Right atrium auricular region (tissue), 2 donors: ENCODE measurements around the gene AVPI1. TPM values are rescaled to one million over a fixed set of nuclear protein-coding genes. Genes with fewer than 3 reads are reported as not detected.
A peak's percentile ranks its signal among the peaks of the same experiment; 100 is the strongest.

Experiments used
- DNase-seq: peaks from one replicate; pipeline ENCODE4 v3.0.0-alpha.2; 2019; ENCODE audit warnings: low spot score
- H3K27ac ChIP-seq, 2 donors: fragments of 200-600 bp; sonication (generic); 1 replicate in 1 of 2; 2 replicates in 1 of 2; pipeline ENCODE4 v1.5.1; 2016 to 2019
- H3K27me3 ChIP-seq, 2 donors: fragments of 200-600 bp; sonication (generic); one replicate each; pipeline versions ENCODE4 v1.5.1 to v1.6.0; 2017 to 2019
- H3K36me3 ChIP-seq: fragments of 200-600 bp; sonication (generic); one replicate; pipeline ENCODE4 v1.5.1; 2016
- H3K4me1 ChIP-seq, 2 donors: fragments of 200-600 bp; sonication (generic); one replicate each; pipeline versions ENCODE4 v1.5.1 to v1.6.0; 2017 to 2019
- H3K4me3 ChIP-seq, 2 donors: fragments of 200-600 bp; sonication (generic); 1 replicate in 1 of 2; 2 replicates in 1 of 2; pipeline ENCODE4 v1.5.1; 2017 to 2019; ENCODE audit warnings: mild to moderate bottlenecking in 1 of 2, moderate library complexity in 1 of 2
- H3K9me3 ChIP-seq, 2 donors: fragments of 200-600 bp; sonication (generic); one replicate each; pipeline ENCODE4 v1.5.1; 2019
- CTCF ChIP-seq, 2 donors: fragments of 200-600 bp; sonication (generic); IDR thresholded peaks; one replicate each; pipeline ENCODE4 v1.5.1; 2019; ENCODE audit warnings: antibody characterized with exemption in 2 of 2
- total RNA-seq, 2 donors: library from RNA; depleted of rRNA; stranded (reverse); fragments of >200 nt; gene quantifications; one replicate each; pipeline ENCODE4 v1.1.0, GENCODE V29; 2016

The AVPI1 gene
- total RNA-seq, 2 donors from 2014 or later = 10.5 to 23.7 TPM

- peaks cover 0 to 47% of the 10 kb centered on the region in 2 donors for H3K4me1 ChIP-seq
- H3K27ac ChIP-seq = peak overlapping the region; percentile 94 to 97
- no peaks in the 10 kb centered on the region for H3K27me3 ChIP-seq
- no peak for TF ChIP-seq CTCF (IDR thresholded peaks at IDR 0.05)
- H3K36me3 ChIP-seq = peaks cover 11% of the 10 kb centered on the region
- H3K9me3 ChIP-seq = no peaks in the 10 kb centered on the region
- H3K4me3 ChIP-seq = peak overlapping the region in 1 of 2 donors; percentile 16
- DNase-seq = no peak
Observed at GRCh38 chr10:97683556-97684367, 3.3 kb downstream of the AVPI1 start.

GRCh38 chr10:97682042-97682441 is 5.0 kb downstream of the AVPI1 start:
- peaks cover 25% of the 10 kb centered on the region for H3K36me3 ChIP-seq
- no peaks in the 10 kb centered on the region for H3K27me3 ChIP-seq
- no peak for DNase-seq
- H3K4me3 ChIP-seq = no peak overlapping the region
- no peaks in the 10 kb centered on the region for H3K9me3 ChIP-seq
- H3K27ac ChIP-seq = no peak overlapping the region
- H3K4me1 ChIP-seq = peaks cover 0 to 33% of the 10 kb centered on the region in 2 donors
- TF ChIP-seq CTCF (IDR thresholded peaks at IDR 0.05) = no peak

- H3K4me1 ChIP-seq = peaks cover 0 to 13% of the 10 kb centered on the region in 2 donors
- TF ChIP-seq CTCF (IDR thresholded peaks at IDR 0.05) = no peak
- no peak for DNase-seq
- H3K4me3 ChIP-seq = no peak overlapping the region
- no peaks in the 10 kb centered on the region for H3K9me3 ChIP-seq
- H3K27ac ChIP-seq = no peak overlapping the region
- H3K27me3 ChIP-seq = no peaks in the 10 kb centered on the region
- peaks cover 47% of the 10 kb centered on the region for H3K36me3 ChIP-seq
Observed at GRCh38 chr10:97679594-97679993, 7.4 kb downstream of the AVPI1 start.

GRCh38 chr10:97676770-97677581 is 10.1 kb downstream of the AVPI1 start:
- no peak overlapping the region for H3K4me3 ChIP-seq
- H3K9me3 ChIP-seq = no peaks in the 10 kb centered on the region
- no peaks in the 10 kb centered on the region for H3K4me1 ChIP-seq
- peaks cover 62% of the 10 kb centered on the region for H3K36me3 ChIP-seq
- H3K27me3 ChIP-seq = no peaks in the 10 kb centered on the region
- TF ChIP-seq CTCF (IDR thresholded peaks at IDR 0.05) = peak; percentile 86 to 89
- DNase-seq = no peak
- no peak overlapping the region for H3K27ac ChIP-seq

- H3K27ac ChIP-seq = no peak overlapping the region
- no peaks in the 10 kb centered on the region for H3K4me1 ChIP-seq
- peaks cover 71% of the 10 kb centered on the region for H3K36me3 ChIP-seq
- no peak for TF ChIP-seq CTCF (IDR thresholded peaks at IDR 0.05)
- no peaks in the 10 kb centered on the region for H3K9me3 ChIP-seq
- no peak overlapping the region for H3K4me3 ChIP-seq
- no peak for DNase-seq
- no peaks in the 10 kb centered on the region for H3K27me3 ChIP-seq
Observed at GRCh38 chr10:97675222-97675621, 11.8 kb downstream of the AVPI1 start.
